T-cell (primary cell): Measurements from ENCODE around the gene SLC39A11. TPM values are rescaled to one million over a fixed set of nuclear protein-coding genes. Genes with fewer than 3 reads are reported as not detected.

Experiments
- ATAC-seq, 4 experiments: fragments of 200-7000 bp in 3 of 4; fragments of 150-1000 bp in 1 of 4; cut with Tn5 transposase; replicated peaks in 1 of 4; 1 replicate in 3 of 4; 2 replicates in 1 of 4; pipeline ENCODE4 v1.10.0; 2021; ENCODE audit warnings: moderate library complexity in 3 of 4, mild to moderate bottlenecking in 2 of 4, moderate number of reproducible peaks in 1 of 4
- CTCF ChIA-PET, 2 donors: fragments of 300-600 bp; sonication (Branson Sonifier 250); formaldehyde crosslinking; loops; one replicate each; lab custom pipeline; 2022; ENCODE audit warnings: antibody characterized with exemption in 2 of 2; lab: Charles Lee
- POLR2A ChIA-PET, 2 donors: fragments of 300-600 bp; sonication (Branson Sonifier 250); formaldehyde crosslinking; loops; one replicate each; lab custom pipeline; 2022; ENCODE audit warnings: antibody characterized with exemption in 2 of 2; lab: Charles Lee
- DNase-seq, 35 experiments: peaks; one replicate each; pipeline versions ENCODE4 v3.0.0 to v3.0.0-alpha.2; 2013 to 2023
- H3K27ac ChIP-seq: one replicate; pipeline ENCODE4 v1.5.1; 2013; ENCODE audit warnings: low read length
- H3K27me3 ChIP-seq, 2 experiments: replicated peaks in 1 of 2; 1 replicate in 1 of 2; 2 replicates in 1 of 2; pipeline versions ENCODE4 v1.6.1 to v1.7.0; 2013; ENCODE audit warnings: low read length in 1 of 2, mixed read lengths in 1 of 2; ENCODE audit not compliant: control insufficient read depth in 2 of 2, insufficient read depth in 2 of 2; ENCODE audit errors: extremely low read depth in 1 of 2
- H3K36me3 ChIP-seq, 2 donors: 1 replicate in 1 of 2; 2 replicates in 1 of 2; pipeline versions ENCODE4 v1.6.1 to v1.7.0; 2013; ENCODE audit warnings: low read length in 1 of 2; ENCODE audit not compliant: control insufficient read depth in 2 of 2, insufficient read depth in 1 of 2; ENCODE audit errors: extremely low read depth in 1 of 2
- H3K4me1 ChIP-seq, 2 experiments: 1 replicate in 1 of 2; 2 replicates in 1 of 2; pipeline versions ENCODE4 v1.6.1 to v1.7.0; 2013; ENCODE audit warnings: low read length in 2 of 2, mixed read lengths in 1 of 2; ENCODE audit not compliant: insufficient read depth in 2 of 2, control insufficient read depth in 1 of 2; ENCODE audit errors: extremely low read depth in 1 of 2
- H3K4me3 ChIP-seq, 2 donors: 1 replicate in 1 of 2; 2 replicates in 1 of 2; pipeline versions ENCODE4 v1.5.1 to v1.7.0; 2013; ENCODE audit warnings: mild to moderate bottlenecking in 2 of 2, low read length in 1 of 2, moderate library complexity in 1 of 2; ENCODE audit not compliant: control insufficient read depth in 1 of 2; ENCODE audit errors: extremely low read depth in 1 of 2
- H3K9me3 ChIP-seq: 2 replicates; pipeline ENCODE4 v1.7.0; 2013
- H3K27ac Mint-ChIP-seq, 2 donors: one replicate each; pipeline ENCODE4 v1.8.0; 2020 to 2021; ENCODE audit warnings: mild to moderate bottlenecking in 2 of 2, mixed read lengths in 2 of 2
- H3K27me3 Mint-ChIP-seq, 2 donors: one replicate each; pipeline ENCODE4 v1.8.0; 2021 to 2022; ENCODE audit warnings: mixed read lengths in 2 of 2
- H3K36me3 Mint-ChIP-seq: one replicate; pipeline ENCODE4 v1.8.0; 2021; ENCODE audit warnings: mixed read lengths
- H3K4me1 Mint-ChIP-seq, 3 donors: one replicate each; pipeline ENCODE4 v1.8.0; 2020 to 2022; ENCODE audit warnings: mixed read lengths in 3 of 3, mild to moderate bottlenecking in 1 of 3
- H3K4me3 Mint-ChIP-seq, 3 donors: one replicate each; pipeline ENCODE4 v1.8.0; 2020 to 2022; ENCODE audit warnings: mild to moderate bottlenecking in 3 of 3, mixed read lengths in 3 of 3, moderate library complexity in 3 of 3
- H3K9me3 Mint-ChIP-seq, 3 donors: one replicate each; pipeline ENCODE4 v1.8.0; 2020 to 2022; ENCODE audit warnings: mixed read lengths in 3 of 3
- WGBS: methylation state at CpG from one replicate; pipeline ENCODE4 v1.1.5; 2013; ENCODE audit warnings: missing lambda C conversion rate; ENCODE audit not compliant: insufficient coverage; 5-methylcytosine and 5-hydroxymethylcytosine counted together
- total RNA-seq, 35 experiments: library from RNA in 6 of 35; stranded (reverse) in 6 of 35; fragments of 120-200 nt in 1 of 35; gene quantifications; one replicate each; pipeline versions ENCODE4 v1.2.1 to v1.2.4 and lab custom pipeline; 2013 to 2026

SLC39A11 gene
- total RNA-seq, 5 donors from 2014 or later (not counting 1 experiment from before 2014, with no cell fraction given), result 18.6 to 27.1 (median 23.4) TPM

DNA sequence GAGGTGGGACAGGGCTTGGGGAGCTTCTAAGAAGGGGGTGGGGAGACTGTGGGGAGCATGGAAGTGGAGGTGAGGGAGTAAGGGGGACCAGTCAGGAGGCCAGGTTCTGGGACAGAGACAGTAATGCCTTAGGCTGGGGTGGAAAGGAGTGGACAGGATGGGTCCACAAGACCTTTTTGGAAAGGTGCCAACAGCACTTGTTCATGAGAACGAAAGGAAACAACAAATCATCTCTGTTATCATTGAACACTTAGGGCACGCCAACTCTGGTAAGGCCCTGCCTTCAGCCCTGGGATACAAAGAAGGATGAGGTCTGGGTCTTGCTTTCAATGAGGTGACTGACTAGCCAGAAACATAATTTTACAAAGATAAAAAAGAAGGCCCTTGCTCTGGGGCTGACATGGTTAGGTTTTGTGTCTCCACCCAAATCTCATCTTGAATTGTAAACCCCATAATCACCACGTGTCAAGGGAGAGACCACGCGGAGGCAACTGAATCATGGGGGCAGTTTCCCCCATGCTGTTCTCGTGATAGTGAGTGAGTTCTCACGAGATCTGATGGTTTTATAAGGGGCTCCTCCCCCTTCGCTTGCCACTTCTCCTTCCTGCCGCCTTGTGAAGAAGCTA, 113.8 kb downstream of the SLC39A11 start:
- no peak overlapping the region for H3K27ac ChIP-seq
- no peak overlapping the region for H3K27ac Mint-ChIP-seq

DNA sequence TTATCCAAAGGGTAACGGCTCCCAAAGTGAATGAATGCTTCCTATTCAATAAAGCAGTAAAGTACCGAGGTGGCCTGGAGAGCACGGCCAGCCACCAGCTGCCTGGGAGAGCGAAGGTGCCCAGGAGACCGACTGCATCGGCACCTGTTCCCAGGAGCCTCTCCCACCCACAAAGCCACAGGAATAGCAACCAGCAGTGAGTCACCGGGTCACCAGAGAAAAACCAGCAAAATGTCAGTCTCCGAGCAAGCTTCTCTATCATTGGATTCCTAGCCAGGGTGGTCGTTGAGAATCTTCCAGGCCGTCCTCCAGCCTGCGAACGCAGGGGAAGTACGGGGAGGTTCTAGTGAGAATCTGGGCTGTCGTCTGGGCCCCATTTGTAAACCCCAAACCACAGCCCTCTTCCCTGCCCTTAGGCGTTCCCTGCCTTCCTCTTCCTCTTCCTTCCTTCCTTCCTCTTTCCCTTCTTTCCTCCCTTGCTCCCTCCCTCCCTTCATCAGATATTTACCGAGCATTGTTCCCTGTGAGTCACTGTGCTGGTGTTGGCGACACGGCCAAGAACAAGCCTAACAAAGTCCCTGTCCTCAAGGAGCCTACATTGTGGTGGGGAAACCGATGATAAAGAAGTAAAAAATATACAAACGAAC, 114.6 kb downstream of the SLC39A11 start:
- ATAC-seq (no peak), DNase-seq (no peak)
- Mint-ChIP-seq H3K4me1 (peaks cover 0 to 20% (median 7%) of the 10 kb centered on the region in 3 donors), H3K27ac (no peak overlapping the region), H3K4me3 (no peak overlapping the region), H3K36me3 (peaks cover 7% of the 10 kb centered on the region), H3K9me3 (no peaks in the 10 kb centered on the region), H3K27me3 (no peaks in the 10 kb centered on the region)
- WGBS, result 79% methylated on average over 14 of the region's 20 CpGs
- Histone ChIP-seq H3K4me1 (no peaks in the 10 kb centered on the region), H3K27ac (no peak overlapping the region), H3K27me3 (no peaks in the 10 kb centered on the region), H3K36me3 (peaks cover 2 to 3% of the 10 kb centered on the region in 2 donors), H3K9me3 (no peaks in the 10 kb centered on the region), H3K4me3 (no peak overlapping the region)
- POLR2A ChIA-PET, result interaction anchor here in 1 of 2 donors (0.6 kb wide), 1 partner anchor 10 kb away, joined by 3 read pairs; no protein-coding TSS in a partner anchor
- CTCF ChIA-PET, result interaction anchor here in 1 of 2 donors (0.6 kb wide), 1 partner anchor 1952 kb away, joined by 3 read pairs; no protein-coding TSS in a partner anchor

More for the DNA sequence above, 113.8 kb downstream of the SLC39A11 start:
- Histone ChIP-seq H3K27me3 (no peaks in the 10 kb centered on the region), H3K9me3 (no peaks in the 10 kb centered on the region), H3K4me3 (no peak overlapping the region), H3K36me3 (peaks cover 2 to 3% of the 10 kb centered on the region in 2 donors), H3K4me1 (no peaks in the 10 kb centered on the region)
- Mint-ChIP-seq H3K4me1 (peaks cover 0 to 20% (median 7%) of the 10 kb centered on the region in 3 donors), H3K27me3 (no peaks in the 10 kb centered on the region), H3K36me3 (peaks cover 7% of the 10 kb centered on the region), H3K4me3 (no peak overlapping the region), H3K9me3 (no peaks in the 10 kb centered on the region)
- ChIA-PET POLR2A (interaction anchor here in 1 of 2 donors (0.6 kb wide), 1 partner anchor 11 kb away, joined by 3 read pairs; no protein-coding TSS in a partner anchor), CTCF (interaction anchor here in 1 of 2 donors (0.6 kb wide), 2 partner anchors 251 to 1953 kb away, joined by 3 read pairs; no protein-coding TSS in a partner anchor)
- DNase-seq (no peak), ATAC-seq (no peak)
- no CpG with 5 or more reads among the region's 9 CpGs for WGBS

GRCh38 chr17:72976971-72977770, 115.3 kb downstream of the SLC39A11 start:
- Mint-ChIP-seq H3K27me3 (no peaks in the 10 kb centered on the region), H3K9me3 (no peaks in the 10 kb centered on the region), H3K27ac (no peak overlapping the region), H3K4me1 (peaks cover 0 to 20% (median 7%) of the 10 kb centered on the region in 3 donors), H3K36me3 (peaks cover 7% of the 10 kb centered on the region), H3K4me3 (no peak overlapping the region)
- peaks cover 2 to 3% of the 10 kb centered on the region in 2 donors for H3K36me3 ChIP-seq
- H3K27ac ChIP-seq, result no peak overlapping the region
- ATAC-seq (no peak), DNase-seq (no peak)
- no peaks in the 10 kb centered on the region for H3K27me3 ChIP-seq
- ChIA-PET CTCF (no interaction called here), POLR2A (no interaction called here)
- H3K4me1 ChIP-seq, result no peaks in the 10 kb centered on the region
- H3K9me3 ChIP-seq, result no peaks in the 10 kb centered on the region
- WGBS, result 87% methylated on average over 8 of the region's 12 CpGs
- H3K4me3 ChIP-seq, result no peak overlapping the region

DNA sequence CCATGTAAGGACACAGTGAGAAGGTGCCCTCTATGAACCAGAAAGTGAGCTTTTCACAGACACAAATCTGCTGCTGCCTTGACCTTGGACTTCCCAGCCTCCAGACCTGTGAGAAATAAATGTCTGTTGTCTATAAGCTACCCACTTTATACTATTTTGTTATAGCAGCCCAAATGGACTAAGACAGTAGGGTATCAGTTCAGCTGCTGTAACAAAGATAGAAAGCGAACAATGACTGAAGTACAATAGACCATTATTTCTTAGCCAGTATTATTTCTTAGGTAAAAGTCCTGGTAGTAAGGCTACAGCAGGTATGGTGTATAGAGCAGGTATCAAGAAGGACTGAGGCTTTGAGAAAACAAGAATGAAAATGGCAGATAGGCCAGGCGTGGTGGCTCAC, 117.0 kb downstream of the SLC39A11 start:
- no peaks in the 10 kb centered on the region for H3K9me3 Mint-ChIP-seq
- H3K27ac Mint-ChIP-seq, result no peak overlapping the region
- ATAC-seq (no peak), DNase-seq (no peak)
- Histone ChIP-seq H3K36me3 (peaks cover 2 to 3% of the 10 kb centered on the region in 2 donors), H3K27me3 (no peaks in the 10 kb centered on the region), H3K27ac (no peak overlapping the region), H3K4me3 (no peak overlapping the region), H3K9me3 (no peaks in the 10 kb centered on the region), H3K4me1 (no peaks in the 10 kb centered on the region)
- H3K36me3 Mint-ChIP-seq, result peaks cover 7% of the 10 kb centered on the region
- H3K27me3 Mint-ChIP-seq, result no peaks in the 10 kb centered on the region
- CTCF ChIA-PET, result interaction anchor here in 1 of 2 donors (0.6 kb wide), 1 partner anchor 8 kb away, joined by 3 read pairs; no protein-coding TSS in a partner anchor
- no peak overlapping the region for H3K4me3 Mint-ChIP-seq
- 100% methylated on average over 1 of the region's 2 CpGs for WGBS
- POLR2A ChIA-PET, result no interaction called here
- H3K4me1 Mint-ChIP-seq, result peaks cover 6 to 24% (median 7%) of the 10 kb centered on the region in 3 donors

- DNase-seq, result no peak
- H3K4me1 ChIP-seq, result no peaks in the 10 kb centered on the region
- Mint-ChIP-seq H3K4me1 (peaks cover 7 to 24% (median 11%) of the 10 kb centered on the region in 3 donors), H3K36me3 (peaks cover 7% of the 10 kb centered on the region), H3K9me3 (no peaks in the 10 kb centered on the region), H3K4me3 (no peak overlapping the region), H3K27me3 (no peaks in the 10 kb centered on the region), H3K27ac (no peak overlapping the region)
- POLR2A ChIA-PET, result interaction anchor here in 1 of 2 donors (0.6 kb wide), 1 partner anchor 25 kb away, joined by 5 read pairs; no protein-coding TSS in a partner anchor
- CTCF ChIA-PET, result interaction anchor here (0.6 kb wide), 3 partner anchors 11 to 418 kb away, joined by 3 to 6 read pairs (median 5); no protein-coding TSS in a partner anchor
- no peaks in the 10 kb centered on the region for H3K27me3 ChIP-seq
- H3K27ac ChIP-seq, result no peak overlapping the region
- no peaks in the 10 kb centered on the region for H3K9me3 ChIP-seq
- WGBS, result 94% methylated on average over 2 of the region's 4 CpGs
- ATAC-seq, result no peak
- no peak overlapping the region for H3K4me3 ChIP-seq
- H3K36me3 ChIP-seq, result peaks cover 2 to 3% of the 10 kb centered on the region in 2 donors
These were observed 117.8 kb downstream of the SLC39A11 start for GRCh38 chr17:72974605-72975232.
